Ectodermal cell (in vitro differentiated cells): ENCODE data around the gene MRC1. TPM values are rescaled to one million over a fixed set of nuclear protein-coding genes. Genes with fewer than 3 reads are reported as not detected.

ENCODE experiments used
- H3K27ac ChIP-seq: 2 replicates; pipeline ENCODE4 v1.7.0; 2013; ENCODE audit warnings: mild to moderate bottlenecking, low read depth, low read length; ENCODE audit not compliant: insufficient read depth, poor library complexity, severe bottlenecking
- H3K27me3 ChIP-seq: 2 replicates; pipeline ENCODE4 v1.7.0; 2013; ENCODE audit warnings: mild to moderate bottlenecking, low read length; ENCODE audit not compliant: insufficient read depth, control insufficient read depth, poor library complexity, severe bottlenecking
- H3K36me3 ChIP-seq: one replicate; pipeline ENCODE4 v1.7.0; 2013; ENCODE audit warnings: low read length; ENCODE audit not compliant: control insufficient read depth, insufficient read depth
- H3K4me1 ChIP-seq: one replicate; pipeline ENCODE4 v1.7.0; 2013; ENCODE audit warnings: low read length; ENCODE audit not compliant: control insufficient read depth, insufficient read depth
- H3K4me3 ChIP-seq: 2 replicates; pipeline ENCODE4 v1.7.0; 2013; ENCODE audit warnings: low read depth, low read length, control low read depth; ENCODE audit not compliant: insufficient read depth
- H3K9me3 ChIP-seq: 2 replicates; pipeline ENCODE4 v1.7.0; 2013; ENCODE audit warnings: mild to moderate bottlenecking, low read length, moderate library complexity; ENCODE audit not compliant: control insufficient read depth
- WGBS, 2 experiments: methylation state at CpG; one replicate each; pipeline ENCODE4 v1.1.7; 2013; ENCODE audit warnings: missing lambda C conversion rate in 2 of 2; 5-methylcytosine and 5-hydroxymethylcytosine counted together
- polyA plus RNA-seq, 4 experiments: library from polyadenylated mRNA; stranded (reverse); fragments of 50-300 nt; gene quantifications; one replicate each; pipeline ENCODE4 v1.2.3, GENCODE V29; 2013

MRC1 gene
- not detected for polyA plus RNA-seq (2013, experiment 1 of 4)
- 0.14 TPM for polyA plus RNA-seq (2013, experiment 2 of 4)
- 0.05 TPM for polyA plus RNA-seq (2013, experiment 3 of 4)
- 0.16 TPM for polyA plus RNA-seq (2013, experiment 4 of 4)

GRCh38 chr10:17808971-17809841 lies at the start of gene MRC1:
Gene MRC1 (plus strand): TSS chr10:17809348. CDS start chr10:17809466, 118 bp downstream.
- no peaks in the 10 kb centered on the region for H3K9me3 ChIP-seq
- no peaks in the 10 kb centered on the region for H3K4me1 ChIP-seq
- 85 to 87% methylated on average over 23 of the region's 23 CpGs for WGBS, 2 experiments
- H3K4me3 ChIP-seq, result no peak within 1 kb of the TSS
- H3K27me3 ChIP-seq, result no peaks in the 10 kb centered on the region
- no peak within 1 kb of the TSS for H3K27ac ChIP-seq
- H3K36me3 ChIP-seq, result no peaks in the 10 kb centered on the region

DNA sequence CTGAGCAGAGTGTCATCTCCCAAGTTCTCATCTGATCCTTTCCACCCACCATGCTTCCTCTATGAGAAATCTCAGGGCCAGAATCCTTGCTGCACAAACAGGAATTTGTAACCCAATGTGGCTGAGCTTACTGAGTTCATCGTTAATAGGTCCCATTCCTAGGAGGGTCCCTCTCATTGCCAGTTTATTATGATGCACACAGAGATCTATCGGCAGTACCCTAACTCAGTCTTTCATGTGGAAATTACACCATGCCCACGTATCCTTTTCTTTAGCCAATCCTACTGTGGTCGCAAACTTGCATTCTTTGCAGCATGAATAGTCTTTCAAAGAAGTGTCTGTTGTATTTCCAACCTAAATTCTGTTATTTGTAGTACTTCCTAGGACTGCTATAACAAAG lies 45.0 kb upstream of the MRC1 start:
- Histone ChIP-seq H3K27ac (no peak overlapping the region), H3K9me3 (no peaks in the 10 kb centered on the region), H3K4me1 (no peaks in the 10 kb centered on the region), H3K27me3 (no peaks in the 10 kb centered on the region), H3K4me3 (no peak overlapping the region), H3K36me3 (no peaks in the 10 kb centered on the region)
- 15 to 16% methylated on average over 4 of the region's 4 CpGs for WGBS, 2 experiments

DNA sequence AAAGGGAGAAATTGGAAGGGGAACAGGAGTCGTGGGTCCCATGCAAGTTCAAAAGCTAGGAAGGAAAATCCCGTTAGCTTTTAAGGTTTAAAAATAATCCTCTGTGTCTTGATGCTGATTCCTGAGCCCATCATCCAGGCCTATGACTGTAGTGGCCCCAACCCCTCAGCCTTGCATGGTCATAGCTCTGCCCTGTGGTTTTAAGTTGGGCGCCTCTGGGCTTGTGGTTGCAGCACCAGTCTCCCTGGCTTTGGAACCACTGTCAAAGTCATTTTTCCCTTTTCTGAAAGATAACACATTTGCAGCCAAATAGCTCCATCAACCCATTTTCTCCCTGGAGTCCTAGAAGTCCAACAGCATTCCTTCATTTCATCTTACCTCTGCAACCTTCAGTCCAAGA lies 43.5 kb upstream of the MRC1 start:
- H3K9me3 ChIP-seq, result no peaks in the 10 kb centered on the region
- H3K27me3 ChIP-seq, result no peaks in the 10 kb centered on the region
- H3K4me3 ChIP-seq, result no peak overlapping the region
- H3K36me3 ChIP-seq, result no peaks in the 10 kb centered on the region
- H3K27ac ChIP-seq, result no peak overlapping the region
- no peaks in the 10 kb centered on the region for H3K4me1 ChIP-seq
- WGBS, 2 experiments, result 76 to 85% methylated on average over 3 of the region's 3 CpGs

DNA sequence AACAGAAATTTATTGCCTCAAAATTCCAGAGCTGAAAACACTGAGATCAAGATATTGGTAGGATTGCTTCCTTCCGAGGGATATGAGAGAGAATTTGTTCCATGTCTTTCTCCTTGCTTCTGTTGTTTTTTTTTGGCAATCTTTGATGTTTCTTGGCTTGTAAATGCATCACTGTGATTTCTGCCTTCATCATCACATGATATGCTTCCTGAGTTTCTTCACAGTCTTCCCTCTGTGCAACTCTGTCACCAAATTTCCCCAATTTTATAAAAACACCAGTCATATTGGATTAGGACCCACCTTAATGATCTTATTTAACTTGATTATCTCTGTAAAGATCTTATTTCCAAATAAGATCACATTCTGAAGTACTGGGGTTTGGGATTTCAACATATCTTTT lies 42.4 kb upstream of the MRC1 start:
- no peaks in the 10 kb centered on the region for H3K36me3 ChIP-seq
- no peak overlapping the region for H3K4me3 ChIP-seq
- WGBS, 2 experiments, result 93 to 94% methylated on average over 1 of the region's 1 CpG
- H3K27ac ChIP-seq, result no peak overlapping the region
- H3K27me3 ChIP-seq, result no peaks in the 10 kb centered on the region
- no peaks in the 10 kb centered on the region for H3K4me1 ChIP-seq
- no peaks in the 10 kb centered on the region for H3K9me3 ChIP-seq

- Histone ChIP-seq H3K27me3 (no peaks in the 10 kb centered on the region), H3K4me1 (no peaks in the 10 kb centered on the region), H3K36me3 (no peaks in the 10 kb centered on the region), H3K27ac (no peak overlapping the region), H3K9me3 (no peaks in the 10 kb centered on the region), H3K4me3 (no peak overlapping the region)
- WGBS, 2 experiments, result 95 to 96% methylated on average over 5 of the region's 5 CpGs
Measured at GRCh38 chr10:17768496-17768895, 40.7 kb upstream of the MRC1 start.

DNA sequence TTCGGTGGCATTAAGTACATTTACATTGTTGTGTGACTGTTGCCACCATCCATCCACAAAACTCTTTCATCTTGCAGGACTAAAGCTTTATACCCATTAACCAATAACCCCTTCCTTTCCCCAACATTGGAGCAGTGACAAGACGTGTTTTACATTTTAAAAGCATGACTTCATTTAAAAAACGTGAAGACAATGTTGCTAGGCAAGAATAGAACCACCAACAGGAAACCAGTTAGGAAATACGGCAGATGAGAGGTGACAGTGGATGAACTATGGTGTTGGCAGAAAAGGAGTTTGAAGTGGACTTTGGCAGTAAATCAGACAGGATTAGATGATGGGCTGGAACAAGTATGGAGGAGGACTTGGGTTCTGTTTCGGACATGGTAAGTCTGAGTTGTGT lies 40.2 kb upstream of the MRC1 start:
- Histone ChIP-seq H3K4me1 (no peaks in the 10 kb centered on the region), H3K27ac (no peak overlapping the region)
- 85 to 86% methylated on average over 5 of the region's 5 CpGs for WGBS, 2 experiments

DNA sequence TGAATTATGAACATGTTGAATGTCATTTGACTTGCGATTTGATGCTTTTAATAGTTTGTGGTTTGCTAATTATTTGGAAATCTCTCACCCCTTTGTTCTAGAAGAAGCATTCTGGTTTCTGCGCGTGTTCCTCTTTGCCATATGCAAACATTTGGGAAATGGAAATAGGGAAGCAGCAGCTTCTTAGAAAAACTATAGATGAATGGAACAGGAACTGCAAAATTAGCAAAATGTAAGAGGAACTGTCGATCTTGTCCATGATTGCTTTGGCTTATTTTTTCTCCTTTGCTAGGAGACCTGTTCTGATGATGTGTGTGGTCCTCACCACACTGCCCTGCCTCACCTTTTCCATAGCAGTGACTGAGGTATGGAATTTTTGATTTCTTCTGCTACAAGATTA lies 38.1 kb upstream of the MRC1 start:
- no peaks in the 10 kb centered on the region for H3K4me1 ChIP-seq
- 86 to 99% methylated on average over 4 of the region's 4 CpGs for WGBS, 2 experiments
- no peaks in the 10 kb centered on the region for H3K27me3 ChIP-seq
- H3K9me3 ChIP-seq, result no peaks in the 10 kb centered on the region
- no peak overlapping the region for H3K4me3 ChIP-seq
- H3K36me3 ChIP-seq, result no peaks in the 10 kb centered on the region
- H3K27ac ChIP-seq, result no peak overlapping the region

More for the DNA sequence above, 40.2 kb upstream of the MRC1 start:
- Histone ChIP-seq H3K9me3 (no peaks in the 10 kb centered on the region), H3K27me3 (no peaks in the 10 kb centered on the region), H3K4me3 (no peak overlapping the region), H3K36me3 (no peaks in the 10 kb centered on the region)

DNA sequence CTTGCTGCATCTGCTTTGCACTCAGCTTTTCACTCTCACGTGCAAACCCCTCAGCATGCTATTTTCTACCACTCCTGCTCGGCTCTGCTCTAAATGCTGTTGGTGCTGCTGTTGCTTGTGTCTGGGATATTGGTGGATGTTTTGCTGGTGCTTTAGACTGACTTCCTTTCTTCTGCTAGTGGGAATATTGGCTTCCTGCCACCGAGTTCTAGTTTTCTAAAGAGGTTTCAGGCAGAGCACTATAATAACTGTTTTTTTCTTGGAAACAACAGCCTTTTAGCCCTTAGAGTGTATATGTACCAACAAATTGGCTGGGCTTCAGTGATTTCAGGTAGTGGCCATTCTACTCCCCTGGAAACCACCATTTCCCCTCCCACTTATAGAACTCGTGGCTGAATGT lies 29.4 kb upstream of the MRC1 start:
- Histone ChIP-seq H3K9me3 (no peaks in the 10 kb centered on the region), H3K4me1 (no peaks in the 10 kb centered on the region), H3K27ac (no peak overlapping the region), H3K36me3 (no peaks in the 10 kb centered on the region), H3K27me3 (no peaks in the 10 kb centered on the region), H3K4me3 (no peak overlapping the region)
- 90 to 97% methylated on average over 3 to 4 of the region's 4 CpGs for WGBS, 2 experiments

GRCh38 chr10:17780727-17781126 lies 28.4 kb upstream of the MRC1 start:
- WGBS, 2 experiments, result 88 to 94% methylated on average over 4 of the region's 4 CpGs

DNA sequence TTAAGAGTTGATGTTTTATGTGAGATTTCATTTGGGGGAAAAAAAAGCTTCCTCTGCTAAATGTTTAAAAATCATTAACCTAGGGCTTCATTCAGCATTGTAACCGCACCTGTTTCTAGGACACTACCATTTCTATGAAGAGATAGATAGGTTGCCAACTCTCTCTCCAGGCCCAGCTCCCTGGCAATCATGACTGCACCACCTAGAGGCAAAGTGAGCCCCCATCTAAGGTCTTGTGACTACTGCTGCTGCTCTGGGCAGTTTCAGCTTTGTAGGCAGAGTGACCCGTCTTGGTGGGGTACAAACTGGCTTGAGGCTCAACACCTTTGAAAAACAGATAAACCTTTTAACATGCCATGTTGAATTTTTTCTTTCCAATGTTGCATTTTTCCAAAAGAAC lies 27.3 kb upstream of the MRC1 start:
- Histone ChIP-seq H3K27ac (no peak overlapping the region), H3K9me3 (no peaks in the 10 kb centered on the region), H3K4me1 (no peaks in the 10 kb centered on the region), H3K36me3 (no peaks in the 10 kb centered on the region), H3K27me3 (no peaks in the 10 kb centered on the region), H3K4me3 (no peak overlapping the region)
- 65 to 66% methylated on average over 2 of the region's 2 CpGs for WGBS, 2 experiments

More at GRCh38 chr10:17780727-17781126, 28.4 kb upstream of the MRC1 start:
- no peak overlapping the region for H3K27ac ChIP-seq
- no peaks in the 10 kb centered on the region for H3K4me1 ChIP-seq
- no peaks in the 10 kb centered on the region for H3K36me3 ChIP-seq
- H3K4me3 ChIP-seq, result no peak overlapping the region
- H3K27me3 ChIP-seq, result no peaks in the 10 kb centered on the region
- no peaks in the 10 kb centered on the region for H3K9me3 ChIP-seq
